ENCODE data around the gene PXMP2. TPM values are rescaled to one million over a fixed set of nuclear protein-coding genes. Genes with fewer than 3 reads are reported as not detected.

PXMP2 gene
- total RNA-seq, 1 donor from 2014 or later, result 34.8 TPM

- Histone ChIP-seq H3K36me3 (ENCODE audit: control insufficient read depth, insufficient read depth, low read length) (no peaks in the 10 kb centered on the region), H3K4me3 (ENCODE audit: low read depth, low read length) (no peak overlapping the region), H3K27me3 (ENCODE audit: control insufficient read depth, insufficient read depth, low read length) (no peaks in the 10 kb centered on the region)
- no peak for DNase-seq (ENCODE audit: low read depth)
- TF ChIP-seq, protein P1, sequence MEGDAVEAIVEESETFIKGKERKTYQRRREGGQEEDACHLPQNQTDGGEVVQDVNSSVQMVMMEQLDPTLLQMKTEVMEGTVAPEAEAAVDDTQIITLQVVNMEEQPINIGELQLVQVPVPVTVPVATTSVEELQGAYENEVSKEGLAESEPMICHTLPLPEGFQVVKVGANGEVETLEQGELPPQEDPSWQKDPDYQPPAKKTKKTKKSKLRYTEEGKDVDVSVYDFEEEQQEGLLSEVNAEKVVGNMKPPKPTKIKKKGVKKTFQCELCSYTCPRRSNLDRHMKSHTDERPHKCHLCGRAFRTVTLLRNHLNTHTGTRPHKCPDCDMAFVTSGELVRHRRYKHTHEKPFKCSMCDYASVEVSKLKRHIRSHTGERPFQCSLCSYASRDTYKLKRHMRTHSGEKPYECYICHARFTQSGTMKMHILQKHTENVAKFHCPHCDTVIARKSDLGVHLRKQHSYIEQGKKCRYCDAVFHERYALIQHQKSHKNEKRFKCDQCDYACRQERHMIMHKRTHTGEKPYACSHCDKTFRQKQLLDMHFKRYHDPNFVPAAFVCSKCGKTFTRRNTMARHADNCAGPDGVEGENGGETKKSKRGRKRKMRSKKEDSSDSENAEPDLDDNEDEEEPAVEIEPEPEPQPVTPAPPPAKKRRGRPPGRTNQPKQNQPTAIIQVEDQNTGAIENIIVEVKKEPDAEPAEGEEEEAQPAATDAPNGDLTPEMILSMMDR (IDR thresholded peaks at IDR 0.05; ENCODE audit: insufficient read depth, low read length, poor library complexity, severe bottlenecking), result no peak
Measured at GRCh38 chr12:132659146-132659545, 28.2 kb upstream of the PXMP2 start.

- no peaks in the 10 kb centered on the region for H3K27me3 ChIP-seq (ENCODE audit: control insufficient read depth, insufficient read depth, low read length)
- DNase-seq (ENCODE audit: low read depth), result no peak
- no peak overlapping the region for H3K4me3 ChIP-seq (ENCODE audit: low read depth, low read length)
- TF ChIP-seq, protein P1 (IDR thresholded peaks at IDR 0.05; ENCODE audit: insufficient read depth, low read length, poor library complexity, severe bottlenecking), result no peak
- H3K36me3 ChIP-seq (ENCODE audit: control insufficient read depth, insufficient read depth, low read length), result no peaks in the 10 kb centered on the region
Measured at GRCh38 chr12:132660052-132660451, 27.3 kb upstream of the PXMP2 start.

- H3K36me3 ChIP-seq (ENCODE audit: control insufficient read depth, insufficient read depth, low read length), result no peaks in the 10 kb centered on the region
- TF ChIP-seq, protein P1 (IDR thresholded peaks at IDR 0.05; ENCODE audit: insufficient read depth, low read length, poor library complexity, severe bottlenecking), result no peak
- DNase-seq (ENCODE audit: low read depth), result no peak
- H3K27me3 ChIP-seq (ENCODE audit: control insufficient read depth, insufficient read depth, low read length), result no peaks in the 10 kb centered on the region
- H3K4me3 ChIP-seq (ENCODE audit: low read depth, low read length), result no peak overlapping the region
Measured at GRCh38 chr12:132660996-132661395, 26.4 kb upstream of the PXMP2 start.

DNA sequence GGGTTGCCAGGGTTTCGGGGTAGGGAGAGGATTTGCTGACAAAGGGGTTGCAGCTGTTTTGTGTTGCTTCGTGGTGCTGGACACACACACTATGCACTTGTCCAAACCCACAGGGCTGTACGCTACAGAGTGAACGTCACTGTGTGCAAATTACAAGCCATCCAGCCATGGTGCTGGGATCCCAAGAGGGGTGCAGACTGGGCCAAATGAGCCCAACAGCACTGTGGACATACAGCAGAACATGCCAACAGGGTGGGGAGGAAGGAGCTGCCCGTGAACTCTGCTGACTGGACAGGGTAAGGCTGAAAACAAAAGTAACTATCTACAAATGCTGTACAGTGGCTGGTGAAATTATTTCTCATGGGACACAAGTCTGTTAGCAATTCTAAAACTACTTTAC, 25.4 kb upstream of the PXMP2 start:
- H3K36me3 ChIP-seq (ENCODE audit: control insufficient read depth, insufficient read depth, low read length), result no peaks in the 10 kb centered on the region
- TF ChIP-seq, protein P1 (IDR thresholded peaks at IDR 0.05; ENCODE audit: insufficient read depth, low read length, poor library complexity, severe bottlenecking), result no peak
- no peak overlapping the region for H3K4me3 ChIP-seq (ENCODE audit: low read depth, low read length)
- no peaks in the 10 kb centered on the region for H3K27me3 ChIP-seq (ENCODE audit: control insufficient read depth, insufficient read depth, low read length)
- DNase-seq (ENCODE audit: low read depth), result no peak

DNA sequence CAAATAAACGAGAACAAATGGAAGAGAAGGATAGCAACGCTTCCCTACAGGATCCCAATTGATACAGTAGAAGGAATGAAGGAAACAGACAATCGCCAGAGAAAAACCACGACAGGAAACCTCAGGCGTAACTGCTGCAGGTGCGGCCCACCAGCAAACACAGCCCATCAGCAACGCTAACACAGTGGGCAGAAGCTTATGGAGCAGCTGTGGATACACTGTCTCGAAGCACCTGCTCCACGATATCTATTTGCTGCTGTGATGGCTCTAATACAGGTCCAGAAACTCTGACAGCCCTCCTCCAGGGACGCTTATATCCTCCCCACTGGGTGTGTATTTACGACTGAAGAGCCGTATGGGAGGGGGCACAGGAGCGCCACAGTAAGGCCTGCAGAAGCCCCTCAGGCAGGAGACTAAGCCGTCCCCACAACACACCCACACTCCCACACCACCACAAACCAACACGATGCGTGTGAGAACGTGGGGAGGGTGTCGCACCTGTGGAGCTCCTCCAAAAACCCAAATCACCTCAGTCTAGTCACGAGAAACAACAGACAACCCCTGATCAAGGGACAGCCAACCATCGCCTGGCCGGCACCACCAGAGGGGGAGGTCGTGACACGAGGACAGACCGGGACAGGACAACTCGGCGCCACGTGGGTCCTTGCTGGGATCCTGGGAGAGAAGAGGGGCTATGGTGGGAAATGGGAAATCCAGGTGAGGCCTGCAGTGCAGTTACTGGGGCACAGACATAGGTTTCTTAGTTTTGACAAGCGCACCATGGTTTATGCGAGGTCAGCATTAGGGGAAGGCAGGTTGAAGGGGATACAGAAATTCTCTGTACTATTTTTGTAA, 24.3 kb upstream of the PXMP2 start:
- no peaks in the 10 kb centered on the region for H3K36me3 ChIP-seq (ENCODE audit: control insufficient read depth, insufficient read depth, low read length)
- H3K4me3 ChIP-seq (ENCODE audit: low read depth, low read length), result no peak overlapping the region
- TF ChIP-seq, protein P1 (IDR thresholded peaks at IDR 0.05; ENCODE audit: insufficient read depth, low read length, poor library complexity, severe bottlenecking), result no peak
- no peak for DNase-seq (ENCODE audit: low read depth)
- no peaks in the 10 kb centered on the region for H3K27me3 ChIP-seq (ENCODE audit: control insufficient read depth, insufficient read depth, low read length)
